CD4-positive, alpha-beta T cell treated with Interleukin-21 for 1 hour (primary cell): ENCODE measurements around the gene SUSD3.

Experiments used
- DNase-seq: peaks from one replicate; pipeline ENCODE4 v3.0.0-alpha.2; 2020

The SUSD3 gene

DNA sequence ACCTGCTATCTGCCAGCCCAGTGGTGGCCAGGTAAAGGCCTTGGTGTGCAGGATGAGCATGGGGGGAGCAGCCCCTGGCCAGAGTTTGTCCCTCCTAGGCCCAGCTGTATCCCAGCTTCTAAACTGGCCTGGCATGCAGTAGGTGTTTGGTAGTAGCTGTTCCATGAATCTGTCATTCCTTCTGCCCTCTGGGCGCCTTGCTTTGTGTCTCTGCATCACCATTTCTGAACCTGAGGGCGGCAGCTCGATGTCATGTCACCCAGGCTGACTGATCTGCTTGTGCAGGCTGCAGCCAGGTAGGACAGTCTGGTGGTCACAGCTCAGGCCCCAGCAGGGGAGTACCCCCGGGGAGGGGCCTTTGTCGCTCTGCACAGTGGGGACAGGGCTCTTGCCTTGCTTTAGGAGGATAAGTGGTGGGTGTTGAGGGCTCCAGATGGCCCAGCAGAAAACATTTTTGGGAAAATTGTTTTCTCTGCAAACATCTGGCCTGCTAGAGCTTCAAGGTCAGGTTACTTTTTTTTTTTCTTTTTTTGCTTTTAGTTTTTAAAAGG lies 4.6 kb upstream of the SUSD3 start:
- DNase-seq, result no peak

- no peak for DNase-seq
Measured at GRCh38 chr9:93054758-93055704, 3.5 kb upstream of the SUSD3 start.

DNA sequence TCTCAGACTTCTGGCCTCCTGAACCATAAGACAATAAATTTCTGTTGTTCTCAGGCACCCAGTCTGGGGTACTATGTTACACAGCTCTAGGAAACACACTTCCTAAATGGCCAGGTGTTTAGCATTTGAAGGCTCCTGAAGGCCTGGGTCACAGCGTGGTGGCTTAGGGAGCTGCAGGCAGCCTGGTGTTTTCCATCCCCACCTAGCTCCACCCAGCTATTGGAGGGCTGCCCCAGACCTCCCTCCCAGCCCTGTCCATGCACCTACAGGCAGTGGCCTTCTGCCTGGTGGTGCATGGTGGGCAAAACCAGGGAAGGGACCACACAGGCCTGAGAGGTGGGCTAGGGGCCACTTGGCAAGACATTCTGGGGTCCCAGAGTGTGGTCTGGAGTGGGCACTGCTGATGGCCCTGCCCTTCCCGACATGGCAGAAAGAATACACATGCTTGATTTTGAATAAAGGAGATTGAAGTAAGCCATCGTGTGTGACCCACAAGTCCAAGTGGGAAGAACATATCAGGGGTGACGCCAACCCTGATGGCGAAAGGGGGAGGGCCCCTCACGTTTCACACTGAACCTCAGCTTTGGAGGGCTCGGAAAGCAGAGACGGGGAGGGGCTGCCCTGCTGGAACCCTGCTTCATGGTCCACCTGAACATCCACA lies 1.3 kb upstream of the SUSD3 start:
- DNase-seq, result no peak

GRCh38 chr9:93057703-93058354 lies 672 bp upstream of the SUSD3 start:
- no peak for DNase-seq

- no peak for DNase-seq
Measured at GRCh38 chr9:93059011-93059714, 662 bp downstream of the SUSD3 start.

GRCh38 chr9:93059715-93060578 lies 1.4 kb downstream of the SUSD3 start:
- no peak for DNase-seq

DNA sequence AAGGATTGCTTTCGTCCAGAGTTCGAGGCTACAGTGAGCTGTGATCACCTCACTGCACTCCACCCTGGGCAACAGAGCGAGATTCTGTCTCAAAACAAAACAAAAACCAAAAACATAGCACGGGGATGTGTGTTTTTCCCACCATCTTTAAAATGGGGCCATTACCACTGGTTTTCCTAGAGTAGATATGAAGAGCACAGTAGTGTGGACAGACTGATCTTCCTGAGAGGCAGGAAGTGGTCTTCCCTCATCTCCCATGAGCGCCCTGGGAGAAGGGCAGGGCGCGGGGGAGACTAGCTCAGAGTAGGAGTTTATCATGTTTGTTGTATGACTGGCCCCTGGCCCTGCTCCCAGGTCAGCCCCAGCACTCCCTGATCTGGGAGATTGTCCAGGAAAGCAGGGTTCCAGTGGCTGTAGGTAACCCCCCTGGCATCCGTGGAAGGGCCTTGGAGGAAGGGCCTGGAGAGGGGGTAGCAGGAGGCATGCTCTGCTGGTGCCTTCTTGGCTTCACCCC lies 2.3 kb downstream of the SUSD3 start:
- no peak for DNase-seq

- no peak for DNase-seq
Measured at GRCh38 chr9:93061260-93061751, 2.8 kb downstream of the SUSD3 start.

DNA sequence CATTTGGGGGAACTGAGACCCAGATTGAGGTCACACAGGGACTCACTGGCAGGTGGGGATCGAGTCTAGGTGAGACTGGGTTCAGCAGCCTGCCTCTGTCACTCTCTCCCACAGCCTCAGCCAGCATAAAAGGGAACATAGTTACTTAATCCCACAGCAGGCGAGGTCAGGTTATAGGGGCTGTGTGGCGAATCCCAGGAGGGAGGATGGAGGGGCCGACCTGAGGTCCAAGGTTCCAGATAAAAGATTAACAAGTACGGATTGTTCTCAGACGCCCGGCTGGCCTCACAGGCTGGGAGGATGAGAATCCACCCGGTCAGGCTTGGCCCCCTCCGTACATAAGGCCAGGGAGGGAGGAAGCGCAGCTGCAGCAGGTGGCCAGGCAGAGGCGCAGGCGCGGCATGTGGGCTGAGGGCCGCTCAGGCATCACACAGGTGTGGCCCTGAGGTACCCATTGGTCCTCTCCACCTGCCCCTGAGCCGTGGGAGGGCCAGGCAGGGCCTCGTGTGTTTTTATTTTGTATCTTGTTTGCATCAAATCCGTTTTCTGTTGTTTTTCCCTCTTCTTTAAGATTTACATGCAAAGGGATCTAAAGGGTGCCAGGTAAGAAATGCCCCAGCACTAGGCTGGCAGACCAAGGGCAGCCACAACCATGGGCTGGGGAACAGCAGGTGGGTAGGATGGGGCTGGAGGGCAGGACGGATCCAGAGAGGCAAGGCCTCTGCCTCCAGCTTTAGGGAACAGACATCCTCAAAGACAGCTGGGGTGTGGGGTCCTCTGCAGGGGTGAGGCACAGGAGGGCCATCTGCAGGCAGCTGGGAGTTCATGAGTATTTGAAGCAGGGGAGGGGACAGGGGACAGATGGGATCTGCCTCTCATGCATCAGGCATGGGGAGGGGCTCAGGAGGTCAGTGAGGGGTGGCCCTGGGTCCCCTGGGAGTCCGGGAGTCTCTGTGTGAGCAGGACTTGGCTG lies 3.6 kb downstream of the SUSD3 start:
- DNase-seq, result no peak

DNA sequence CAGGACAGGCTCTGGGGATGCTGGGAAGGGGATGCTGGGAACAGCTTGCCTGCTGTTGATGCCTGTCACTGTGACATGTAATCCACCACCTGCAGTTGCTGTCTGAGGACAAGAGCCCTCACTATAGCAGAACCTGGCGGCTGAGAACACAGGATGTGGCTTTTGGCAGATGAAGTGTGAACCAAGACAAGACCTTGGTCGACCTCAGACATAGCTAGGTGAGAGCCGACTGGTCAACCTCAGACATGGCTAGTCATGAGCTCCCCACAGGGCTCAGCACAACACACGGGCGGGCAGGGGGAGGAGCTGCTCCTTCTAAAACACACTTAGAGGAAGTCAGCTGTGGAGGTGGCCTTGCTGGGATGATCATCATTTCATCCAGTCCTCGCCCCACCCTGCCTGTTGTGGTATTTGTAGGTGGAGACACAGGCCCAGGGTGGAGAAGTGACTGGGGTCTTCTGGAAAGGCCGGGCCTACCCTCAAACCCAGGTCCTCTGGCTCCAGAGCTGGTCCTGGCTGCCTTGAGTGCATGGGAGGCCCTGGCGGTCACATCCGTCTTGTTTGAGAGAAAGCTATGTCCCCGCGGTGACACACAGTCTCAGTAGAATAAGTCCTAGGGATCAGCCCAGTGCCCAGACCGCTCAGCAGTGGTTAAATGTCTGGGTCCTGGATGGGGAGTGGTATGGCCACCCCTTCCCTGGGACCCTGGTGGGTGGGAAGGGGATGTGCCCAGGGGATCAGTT lies 6.1 kb downstream of the SUSD3 start:
- DNase-seq, result peak; percentile 93

- DNase-seq, result no peak
Measured at GRCh38 chr9:93065135-93065720, 6.7 kb downstream of the SUSD3 start.

DNA sequence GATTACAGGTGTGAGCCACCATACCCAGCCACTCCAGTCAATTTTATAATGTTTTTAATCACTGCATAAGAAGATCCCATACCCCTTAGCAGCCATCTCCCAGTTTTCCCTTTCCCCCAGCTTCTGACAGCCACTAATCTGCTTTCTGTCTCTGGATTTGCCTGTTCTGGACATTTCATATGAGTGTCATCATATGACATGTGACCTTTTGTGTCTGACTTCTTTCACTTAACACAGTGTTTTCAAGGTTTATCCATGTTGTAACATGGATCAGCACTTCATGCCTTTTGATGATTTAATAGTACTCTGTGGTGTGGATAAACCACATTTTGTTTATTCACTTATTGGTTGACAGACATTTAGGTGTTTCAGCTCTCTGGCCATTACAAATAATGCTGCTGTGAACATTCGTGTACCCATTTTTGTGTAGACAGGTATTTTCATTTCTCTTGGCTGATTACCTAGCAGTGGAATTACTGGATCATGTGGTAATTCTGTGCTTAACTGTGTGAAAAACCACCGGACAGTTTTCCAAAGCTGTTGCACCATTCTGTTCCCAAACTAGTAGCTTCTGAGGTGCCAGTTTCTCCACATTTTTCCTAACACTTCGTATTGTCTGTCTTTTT lies 8.6 kb downstream of the SUSD3 start:
- DNase-seq, result no peak

GRCh38 chr9:93068956-93069355 lies 10.5 kb downstream of the SUSD3 start:
- DNase-seq, result no peak

DNA sequence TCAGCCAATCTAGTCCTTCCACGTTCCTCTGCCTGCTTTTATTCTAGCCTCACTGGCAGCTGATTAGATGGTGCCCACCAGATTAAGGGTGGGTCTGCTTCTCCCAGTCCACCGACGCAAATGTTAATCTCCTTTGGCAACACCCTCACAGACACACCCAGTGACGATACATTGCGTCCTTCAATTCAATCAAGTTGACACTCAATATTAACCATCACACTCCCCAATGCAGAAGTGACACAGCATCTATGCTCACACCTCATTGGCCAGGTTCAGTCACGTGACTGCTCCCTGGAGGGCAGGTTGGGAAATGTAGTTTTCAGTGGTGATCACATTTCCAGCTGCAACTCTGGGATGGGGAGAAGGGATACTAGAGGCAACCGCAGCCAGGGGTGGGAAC lies 13.0 kb downstream of the SUSD3 start:
- no peak for DNase-seq

GRCh38 chr9:93072383-93072795 lies 13.9 kb downstream of the SUSD3 start:
- no peak for DNase-seq

- DNase-seq, result no peak
Measured at GRCh38 chr9:93076101-93076791, 17.7 kb downstream of the SUSD3 start.

DNA sequence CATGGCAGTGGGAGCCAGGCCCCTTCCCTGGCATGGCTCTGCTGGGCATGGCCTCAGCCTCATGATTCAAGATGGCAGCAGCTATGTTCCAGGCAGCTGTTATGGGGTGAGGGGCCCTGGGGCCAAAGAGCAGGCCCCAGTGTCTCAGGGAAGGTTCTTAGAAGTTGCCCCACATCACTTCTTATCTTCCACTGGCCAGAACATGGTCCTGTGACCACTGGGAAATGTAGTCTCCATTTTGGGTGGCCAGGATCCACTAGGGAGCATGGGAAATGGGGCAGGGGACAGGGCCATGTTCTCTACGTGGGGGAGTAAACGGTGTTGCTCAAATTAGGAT lies 18.3 kb downstream of the SUSD3 start:
- DNase-seq, result no peak

DNA sequence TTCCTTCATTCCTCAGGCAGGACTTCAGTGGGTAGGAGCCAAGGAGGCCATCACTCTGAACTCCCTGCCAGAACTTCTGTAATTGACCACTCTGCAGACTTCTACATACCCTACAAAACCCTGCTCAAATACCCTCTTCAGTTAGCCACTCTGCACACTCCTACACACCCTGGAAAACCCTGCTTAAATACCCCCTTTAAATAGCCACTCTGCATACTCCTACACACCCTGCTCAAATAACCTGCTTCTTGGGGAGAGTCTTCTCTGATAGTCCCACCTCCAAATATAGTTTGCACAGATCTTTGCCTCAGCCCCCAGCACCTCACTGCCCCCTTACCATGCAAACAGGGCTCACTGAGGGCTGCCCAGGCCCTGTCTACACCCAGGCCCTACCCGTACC lies 18.9 kb downstream of the SUSD3 start:
- no peak for DNase-seq
